ENCODE results near the gene SIKE1.
"Not testable (repeated sequence)": the region's sequence is repeated elsewhere in the genome, so short reads cannot be mapped to it uniquely, and the experiment has no call there.

The SIKE1 gene

GRCh38 chr1:114780344-114781226, at the start of gene SIKE1:
Gene SIKE1 (minus strand): TSS chr1:114780685. CDS start chr1:114780607, 78 bp downstream.
- peak; percentile 86 for DNase-seq (ENCODE audit: low spot score)

- not testable (repeated sequence) for DNase-seq (ENCODE audit: low spot score)
Observed at GRCh38 chr1:114830075-114830474, 49.6 kb upstream of the SIKE1 start.

- DNase-seq (ENCODE audit: low spot score): peak; percentile 39
Observed at GRCh38 chr1:114828251-114828650, 47.8 kb upstream of the SIKE1 start.

DNA sequence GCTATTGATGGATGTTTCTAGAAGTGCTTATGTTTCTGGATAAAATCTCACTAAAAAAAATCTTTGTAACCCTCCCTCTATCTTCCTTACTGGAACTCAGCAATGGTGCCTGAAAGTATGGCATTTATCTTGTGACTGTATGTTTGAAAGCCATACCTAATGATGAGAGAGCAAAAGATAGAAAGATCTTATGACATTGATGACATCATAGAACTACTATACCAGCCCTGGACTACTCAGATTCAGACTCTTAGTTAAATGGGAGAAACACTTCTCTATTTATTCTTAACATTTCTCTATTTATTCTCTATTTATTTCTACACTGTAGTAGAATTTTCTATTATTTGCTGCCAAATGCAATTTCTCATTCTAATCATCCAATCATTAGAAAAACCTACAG, 41.5 kb upstream of the SIKE1 start:
- DNase-seq (ENCODE audit: low spot score): no peak

DNA sequence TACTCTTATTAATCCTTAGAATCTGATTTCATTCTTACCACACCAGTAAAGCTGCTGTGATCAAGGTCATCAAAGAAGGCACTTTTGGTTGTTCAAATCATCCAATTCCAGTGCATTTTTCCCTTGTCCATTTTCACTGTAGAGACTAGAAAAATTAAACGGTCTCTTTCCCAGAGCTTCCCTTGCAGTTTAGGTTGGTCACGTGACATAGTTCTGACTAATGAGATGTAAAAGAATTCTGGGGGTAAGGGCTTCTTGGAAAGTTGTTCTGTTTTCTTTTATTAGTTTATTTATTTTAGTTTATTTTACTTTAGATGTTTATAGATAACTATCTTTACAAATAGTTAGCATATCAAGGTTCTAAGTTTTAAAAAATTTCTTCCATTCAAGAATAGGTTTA, 39.9 kb upstream of the SIKE1 start:
- DNase-seq (ENCODE audit: low spot score): no peak

DNA sequence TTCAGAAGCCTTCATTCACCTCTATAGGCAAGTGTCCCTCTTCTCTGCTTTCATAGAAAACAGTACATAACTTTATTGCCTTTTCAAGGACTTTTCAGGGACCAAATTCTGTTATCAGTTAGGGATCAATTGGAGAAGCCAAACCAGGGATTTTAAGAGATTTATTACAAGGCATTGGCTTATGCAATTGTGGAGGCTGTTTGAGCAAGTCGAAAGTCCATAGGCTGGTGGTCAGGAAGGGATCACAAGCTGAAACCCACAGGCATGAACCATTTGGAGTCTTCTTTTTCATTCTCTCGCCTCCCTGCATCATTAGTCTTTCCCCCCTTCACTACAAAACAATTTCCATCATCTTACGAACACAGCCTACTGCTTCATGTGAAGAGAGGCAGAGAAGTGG, 39.4 kb upstream of the SIKE1 start:
- no peak for DNase-seq (ENCODE audit: low spot score)

GRCh38 chr1:114804449-114804848, 24.0 kb upstream of the SIKE1 start:
- DNase-seq (ENCODE audit: low spot score): not testable (repeated sequence)

- no peak for DNase-seq (ENCODE audit: low spot score)
Observed at GRCh38 chr1:114803001-114803400, 22.5 kb upstream of the SIKE1 start.

DNA sequence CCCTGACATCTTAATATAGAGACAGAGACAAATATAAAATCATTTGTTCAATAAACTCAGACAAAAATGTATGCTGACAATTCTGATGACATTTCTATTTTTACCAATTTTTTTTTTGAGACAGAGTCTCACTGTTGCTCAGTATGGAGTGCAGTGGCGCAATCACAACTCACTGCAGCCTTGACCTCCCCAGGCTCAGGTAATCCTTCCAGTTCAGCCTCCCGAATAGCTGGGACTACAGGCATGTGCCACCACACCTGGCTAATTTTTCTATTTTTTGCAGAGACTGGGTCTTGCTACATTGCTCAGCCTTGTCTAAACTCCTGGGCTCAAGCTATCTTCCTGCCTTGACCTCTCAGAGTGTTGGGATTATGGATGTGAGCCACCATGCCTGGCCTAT, 13.6 kb upstream of the SIKE1 start:
- DNase-seq (ENCODE audit: low spot score): no peak

DNA sequence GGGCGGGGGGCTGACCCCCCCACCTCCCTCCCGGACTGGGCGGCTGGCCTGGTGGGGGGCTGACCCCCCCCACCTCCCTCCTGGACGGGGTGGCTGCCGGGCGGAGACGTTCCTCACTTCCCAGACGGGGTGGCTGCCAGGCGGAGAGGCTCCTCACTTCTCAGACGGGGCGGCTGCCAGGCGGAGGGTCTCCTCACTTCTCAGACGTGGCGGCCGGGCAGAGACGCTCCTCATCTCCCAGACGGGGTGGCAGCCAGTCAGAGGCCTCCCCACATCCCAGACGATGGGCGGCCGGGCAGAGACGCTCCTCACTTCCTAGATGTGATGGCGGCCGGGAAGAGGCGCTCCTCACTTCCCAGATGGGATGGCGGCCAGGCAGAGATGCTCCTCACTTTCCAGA, 10.1 kb upstream of the SIKE1 start:
- DNase-seq (ENCODE audit: low spot score): not testable (repeated sequence)

DNA sequence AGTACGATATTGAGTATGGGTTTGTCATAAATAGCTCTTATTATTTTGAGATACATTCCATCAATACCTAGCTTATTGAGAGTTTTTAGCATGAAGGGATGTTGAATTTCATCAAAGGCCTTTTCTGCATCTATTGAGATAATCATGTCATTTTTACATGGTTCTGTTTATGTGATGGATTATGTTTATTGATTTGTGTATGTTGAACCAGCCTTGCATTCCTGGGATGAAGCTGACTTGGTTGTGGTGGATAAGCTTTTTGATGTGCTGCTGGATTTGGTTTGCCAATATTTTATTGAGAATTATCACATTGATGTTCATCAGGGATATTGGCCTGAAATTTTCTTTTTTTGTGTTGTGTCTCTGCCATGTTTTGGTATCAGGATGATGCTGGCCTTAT, 6.0 kb upstream of the SIKE1 start:
- DNase-seq (ENCODE audit: low spot score): not testable (repeated sequence)

GRCh38 chr1:114782476-114782875, 2.0 kb upstream of the SIKE1 start:
- DNase-seq (ENCODE audit: low spot score): no peak

DNA sequence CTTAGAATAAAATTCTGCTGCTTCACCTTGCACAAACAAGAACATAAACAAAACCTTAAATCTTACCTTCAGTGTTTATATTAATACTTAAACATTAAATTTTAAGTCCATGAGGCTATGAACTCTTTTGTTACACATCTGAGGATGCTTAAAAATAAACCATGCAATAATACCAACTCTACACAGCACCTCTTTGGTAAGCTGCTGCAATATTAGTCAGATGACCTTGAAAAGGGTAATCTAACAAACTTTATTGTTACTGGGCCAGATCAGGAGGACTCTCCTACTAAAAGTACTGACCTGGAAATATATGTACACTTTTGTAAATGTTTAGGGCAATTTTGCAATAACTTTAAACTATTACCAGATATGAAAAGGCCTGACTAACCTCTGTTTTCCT, 763 bp downstream of the SIKE1 start:
- DNase-seq (ENCODE audit: low spot score): no peak

DNA sequence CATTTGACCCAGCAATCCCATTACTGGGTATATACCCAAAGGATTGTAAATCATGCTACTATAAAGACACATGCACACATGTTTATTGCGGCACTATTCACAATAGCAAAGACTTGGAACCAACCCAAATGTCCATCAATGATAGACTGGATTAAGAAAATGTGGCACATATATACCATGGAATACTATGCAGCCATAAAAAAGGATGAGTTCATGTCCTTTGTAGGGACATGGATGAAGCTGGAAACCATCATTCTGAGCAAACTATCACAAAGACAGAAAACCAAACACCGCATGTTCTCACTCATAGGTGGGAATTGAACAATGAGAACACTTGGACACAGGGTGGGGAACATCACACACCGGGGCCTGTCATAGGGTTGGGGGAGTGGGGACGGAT, 3.8 kb downstream of the SIKE1 start:
- DNase-seq (ENCODE audit: low spot score): not testable (repeated sequence)

DNA sequence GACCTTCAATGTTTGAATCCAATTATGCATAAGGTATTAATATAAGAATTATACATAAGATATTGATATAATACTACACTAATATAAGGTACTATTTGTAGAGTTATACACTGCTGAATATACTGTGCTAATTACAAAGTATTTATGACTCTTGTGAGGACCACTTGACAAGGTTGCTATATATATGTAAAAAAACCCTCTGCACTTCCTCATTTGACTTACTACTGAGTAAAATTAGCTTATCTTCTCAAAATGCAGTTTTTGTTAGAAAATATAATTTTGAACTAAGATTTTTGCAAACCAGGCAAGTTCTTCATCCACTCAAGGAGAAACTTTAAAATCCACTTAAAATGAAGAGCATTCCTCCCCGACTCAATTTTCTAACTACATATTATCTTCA, 8.5 kb downstream of the SIKE1 start:
- no peak for DNase-seq (ENCODE audit: low spot score)

DNA sequence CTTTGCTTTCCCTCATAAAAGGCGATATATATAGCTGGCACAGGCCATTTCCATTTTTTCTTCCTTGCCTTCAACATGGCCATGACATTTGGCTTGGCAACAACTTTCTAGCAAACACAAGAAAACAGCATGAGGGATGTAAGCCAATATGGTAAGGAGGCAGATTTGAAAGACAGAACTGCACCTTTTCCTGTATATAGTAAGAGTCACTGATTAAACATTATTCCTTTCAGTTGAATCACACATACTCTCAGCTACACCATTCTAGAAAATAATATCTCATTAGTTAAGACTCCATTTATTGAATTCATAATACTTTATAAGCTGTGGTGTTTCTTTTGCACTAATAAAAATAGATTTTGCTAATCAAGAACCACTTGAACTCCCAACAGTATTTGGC, 9.5 kb downstream of the SIKE1 start:
- no peak for DNase-seq (ENCODE audit: low spot score)

GRCh38 chr1:114764689-114765088, 15.8 kb downstream of the SIKE1 start:
- DNase-seq (ENCODE audit: low spot score): no peak

- DNase-seq (ENCODE audit: low spot score): peak; percentile 62
Observed at GRCh38 chr1:114758256-114758832, 22.1 kb downstream of the SIKE1 start.

- peak; percentile 97 for DNase-seq (ENCODE audit: low spot score)
Observed at GRCh38 chr1:114757455-114758255, 22.8 kb downstream of the SIKE1 start, which contains the start of gene CSDE1. Gene CSDE1 (minus strand): TSS chr1:114757984. CDS start chr1:114739890, 18,094 bp downstream.

GRCh38 chr1:114756949-114757454, 23.5 kb downstream of the SIKE1 start:
- no peak for DNase-seq (ENCODE audit: low spot score)

- no peak for DNase-seq (ENCODE audit: low spot score)
Observed at GRCh38 chr1:114756009-114756892, 24.2 kb downstream of the SIKE1 start.

Measured in SW480 (cell line).